H9 (cell line): Measurements from ENCODE around the gene PREP. TPM values are rescaled to one million over a fixed set of nuclear protein-coding genes. Genes with fewer than 3 reads are reported as not detected.
A peak's percentile ranks its signal among the peaks of the same experiment; 100 is the strongest.

Experiments
- DNase-seq: peaks from one replicate; pipeline ENCODE4 v3.0.0-alpha.2; 2017
- H2AFZ ChIP-seq: one replicate; pipeline ENCODE4 v1.6.1; 2013; ENCODE audit warnings: mild to moderate bottlenecking, low read length, control low read depth, moderate library complexity
- H2AK5ac ChIP-seq: 2 replicates; pipeline ENCODE4 v1.6.1; 2013; ENCODE audit warnings: low read length, control low read depth, mixed read lengths; ENCODE audit not compliant: insufficient read length
- H2BK120ac ChIP-seq: one replicate; pipeline ENCODE4 v1.6.1; 2013; ENCODE audit warnings: low read depth, mild to moderate bottlenecking, low read length, control low read depth, inconsistent platforms; ENCODE audit not compliant: poor library complexity, severe bottlenecking
- H2BK12ac ChIP-seq: 2 replicates; pipeline ENCODE4 v1.6.1; 2013; ENCODE audit warnings: low read length, control low read depth, mixed read lengths, low read depth; ENCODE audit not compliant: insufficient read length
- H2BK15ac ChIP-seq: 2 replicates; pipeline ENCODE4 v1.6.1; 2013; ENCODE audit warnings: low read depth, low read length, control low read depth
- H2BK20ac ChIP-seq: one replicate; pipeline ENCODE4 v1.6.1; 2013; ENCODE audit warnings: low read depth, mild to moderate bottlenecking, low read length, control low read depth, inconsistent platforms; ENCODE audit not compliant: poor library complexity, severe bottlenecking
- H2BK5ac ChIP-seq: 2 replicates; pipeline ENCODE4 v1.6.1; 2013; ENCODE audit warnings: low read length, control low read depth, mixed read lengths; ENCODE audit not compliant: insufficient read length
- H3K14ac ChIP-seq: 2 replicates; pipeline ENCODE4 v1.6.1; 2013; ENCODE audit warnings: low read length, control low read depth; ENCODE audit not compliant: insufficient read depth
- H3K18ac ChIP-seq: 2 replicates; pipeline ENCODE4 v1.6.1; 2013; ENCODE audit warnings: low read depth, mild to moderate bottlenecking, mixed read lengths, low read length, control low read depth; ENCODE audit not compliant: insufficient read length
- H3K23ac ChIP-seq: 2 replicates; pipeline ENCODE4 v1.6.1; 2013; ENCODE audit warnings: low read length, control low read depth, mixed read lengths, low read depth; ENCODE audit not compliant: insufficient read length
- H3K23me2 ChIP-seq: 2 replicates; pipeline ENCODE4 v1.6.1; 2013; ENCODE audit warnings: low read depth, mild to moderate bottlenecking, mixed read lengths, low read length, control low read depth; ENCODE audit not compliant: insufficient read length, poor library complexity, severe bottlenecking
- H3K27ac ChIP-seq: 2 replicates; pipeline ENCODE4 v1.5.1; 2013; ENCODE audit warnings: low read length, control low read depth, mixed read lengths, low read depth; ENCODE audit not compliant: insufficient read length
- H3K27me3 ChIP-seq: 2 replicates; pipeline ENCODE4 v1.6.1; 2013; ENCODE audit warnings: low read length, control low read depth, inconsistent platforms; ENCODE audit not compliant: insufficient read depth
- H3K4ac ChIP-seq: 2 replicates; pipeline ENCODE4 v1.6.1; 2013; ENCODE audit warnings: low read depth, mild to moderate bottlenecking, control low read depth, inconsistent platforms, low read length, moderate library complexity
- H3K4me1 ChIP-seq: 2 replicates; pipeline ENCODE4 v1.6.1; 2013; ENCODE audit warnings: low read length, control low read depth, inconsistent platforms; ENCODE audit not compliant: insufficient read depth
- H3K4me2 ChIP-seq: 2 replicates; pipeline ENCODE4 v1.6.1; 2013; ENCODE audit warnings: low read length, control low read depth, mixed read lengths; ENCODE audit not compliant: insufficient read length, insufficient read depth
- H3K56ac ChIP-seq: 2 replicates; pipeline ENCODE4 v1.6.1; 2013; ENCODE audit warnings: low read depth, mild to moderate bottlenecking, mixed read lengths, low read length, control low read depth; ENCODE audit not compliant: insufficient read length
- H3K79me1 ChIP-seq: 2 replicates; pipeline ENCODE4 v1.6.1; 2013; ENCODE audit warnings: low read depth, mild to moderate bottlenecking, moderate library complexity, low read length, control low read depth, inconsistent platforms; ENCODE audit not compliant: insufficient read depth, poor library complexity, severe bottlenecking
- H3K79me2 ChIP-seq: 2 replicates; pipeline ENCODE4 v1.6.1; 2013; ENCODE audit warnings: low read length, control low read depth, inconsistent platforms; ENCODE audit not compliant: insufficient read depth
- H3K9ac ChIP-seq: 2 replicates; pipeline ENCODE4 v1.6.1; 2013; ENCODE audit warnings: low read length, control low read depth, mixed read lengths; ENCODE audit not compliant: insufficient read length; ENCODE audit errors: extremely low read depth
- H3K9me3 ChIP-seq: one replicate; pipeline ENCODE4 v1.6.1; 2013; ENCODE audit warnings: low read depth, low read length, inconsistent platforms; ENCODE audit not compliant: control insufficient read depth
- H3T11ph ChIP-seq: one replicate; pipeline ENCODE4 v1.6.1; 2013; ENCODE audit warnings: mild to moderate bottlenecking, low read length, control low read depth, inconsistent platforms
- H4K20me1 ChIP-seq: one replicate; pipeline ENCODE4 v1.6.1; 2013; ENCODE audit not compliant: control insufficient read depth, insufficient read length, insufficient read depth
- H4K5ac ChIP-seq: 2 replicates; pipeline ENCODE4 v1.6.1; 2013; ENCODE audit warnings: low read depth, mild to moderate bottlenecking, mixed read lengths, low read length, control low read depth; ENCODE audit not compliant: insufficient read length
- H4K8ac ChIP-seq: replicated peaks from 2 replicates; pipeline ENCODE4 v1.6.1; 2013; ENCODE audit warnings: low read length, control low read depth, mixed read lengths, low read depth; ENCODE audit not compliant: insufficient read length
- H4K91ac ChIP-seq: 2 replicates; pipeline ENCODE4 v1.6.1; 2013; ENCODE audit warnings: low read depth, mild to moderate bottlenecking, moderate library complexity, mixed read lengths, low read length, control low read depth; ENCODE audit not compliant: insufficient read length
- H3K27ac Mint-ChIP-seq, 3 experiments: 2 replicates in 2 of 3; 3 replicates in 1 of 3; pipeline ENCODE4 v1.8.0; 2020 to 2021; ENCODE audit warnings: mixed read lengths in 3 of 3, mild to moderate bottlenecking in 1 of 3, moderate library complexity in 1 of 3
- H3K27me3 Mint-ChIP-seq: 2 replicates; pipeline ENCODE4 v1.8.0; 2021; ENCODE audit warnings: low read depth, mild to moderate bottlenecking, moderate library complexity, mixed read lengths
- H3K36me3 Mint-ChIP-seq, 3 experiments: 2 replicates in 2 of 3; 3 replicates in 1 of 3; pipeline ENCODE4 v1.8.0; 2020 to 2021; ENCODE audit warnings: low read depth in 3 of 3, mixed read lengths in 3 of 3; ENCODE audit not compliant: insufficient read depth in 1 of 3
- H3K4me1 Mint-ChIP-seq, 2 experiments: 2 replicates each; pipeline ENCODE4 v1.8.0; 2020; ENCODE audit warnings: mixed read lengths in 2 of 2
- H3K4me3 Mint-ChIP-seq, 2 experiments: 2 replicates in 1 of 2; 3 replicates in 1 of 2; pipeline ENCODE4 v1.8.0; 2020 to 2021; ENCODE audit warnings: mild to moderate bottlenecking in 2 of 2, mixed read lengths in 2 of 2, moderate library complexity in 1 of 2
- H3K9me3 Mint-ChIP-seq, 2 experiments: 2 replicates in 1 of 2; 3 replicates in 1 of 2; pipeline ENCODE4 v1.8.0; 2020; ENCODE audit warnings: mild to moderate bottlenecking in 2 of 2, mixed read lengths in 2 of 2, moderate library complexity in 1 of 2
- CTCF ChIP-seq: fragments of 200-600 bp; sonication (generic); conservative IDR thresholded peaks from 3 replicates; pipeline ENCODE4 v1.8.0; 2021; ENCODE audit warnings: antibody characterized with exemption, mild to moderate bottlenecking
- WGBS: extraction: QIAGEN DNeasy Blood & Tissue Kit; methylation state at CpG from one replicate; pipeline ENCODE4 v1.1.7; 2013; ENCODE audit warnings: missing lambda C conversion rate, low lambda C conversion rate, mixed read lengths; ENCODE audit not compliant: insufficient read length; ENCODE audit errors: extremely low coverage; 5-methylcytosine and 5-hydroxymethylcytosine counted together
- total RNA-seq: library from RNA; stranded (reverse); gene quantifications from 2 replicates; pipeline ENCODE4 v1.2.1, GENCODE V29; 2021

PREP gene
- total RNA-seq, 1 experiment from 2014 or later = 54.0 TPM

DNA sequence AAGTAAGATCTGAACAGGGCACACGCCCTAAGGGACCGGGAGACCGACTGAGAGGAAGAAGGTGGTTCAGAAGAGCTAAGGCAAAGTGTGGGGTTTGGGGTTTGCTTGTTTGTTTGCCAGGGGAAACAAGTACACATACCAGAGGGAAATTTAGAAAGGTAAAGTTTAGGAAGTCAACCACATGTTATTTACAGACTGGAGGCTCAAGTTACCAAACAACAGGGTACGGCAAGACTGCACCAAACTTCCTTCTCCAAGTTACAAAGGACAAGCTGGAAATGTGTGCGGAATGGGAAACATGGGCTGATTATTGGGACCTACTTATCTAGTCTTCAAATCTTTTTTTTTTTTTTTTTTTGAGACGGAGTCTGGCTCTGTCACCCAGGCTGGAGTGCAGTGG is 11.2 kb downstream of the PREP start:
- no peaks in the 10 kb centered on the region for H3K9me3 Mint-ChIP-seq
- H2BK5ac ChIP-seq = no peak overlapping the region
- no peak overlapping the region for H3K23ac ChIP-seq
- H3K27ac Mint-ChIP-seq = peak overlapping the region in 1 of 3 experiments; percentile 1; a peak in 1 of 7 replicates
- DNase-seq = no peak
- H2BK15ac ChIP-seq = no peak overlapping the region
- H2BK20ac ChIP-seq = no peak overlapping the region
- H3K27ac ChIP-seq = no peak overlapping the region
- H3K4me3 Mint-ChIP-seq = no peak overlapping the region
- H2AFZ ChIP-seq = no peak overlapping the region
- no peak overlapping the region for H2BK12ac ChIP-seq
- no peak overlapping the region for H3K9ac ChIP-seq
- no peak overlapping the region for H4K5ac ChIP-seq
- peaks cover 16 to 32% (median 31%) of the 10 kb centered on the region in 3 experiments; a peak in 6 of 7 replicates for H3K36me3 Mint-ChIP-seq
- no peaks in the 10 kb centered on the region for H3K27me3 ChIP-seq
- no peak overlapping the region for H2AK5ac ChIP-seq
- H3K9me3 ChIP-seq = no peaks in the 10 kb centered on the region
- H3K18ac ChIP-seq = no peak overlapping the region
- no peak overlapping the region for H3T11ph ChIP-seq
- H3K23me2 ChIP-seq = no peaks in the 10 kb centered on the region
- H4K91ac ChIP-seq = no peak overlapping the region
- no peak overlapping the region for H4K8ac ChIP-seq
- H3K14ac ChIP-seq = no peak overlapping the region
- peaks cover 4% of the 10 kb centered on the region in 2 experiments for H3K4me1 Mint-ChIP-seq
- no peak overlapping the region for H3K4me2 ChIP-seq
- no peaks in the 10 kb centered on the region for H3K79me2 ChIP-seq
- no peak overlapping the region for H2BK120ac ChIP-seq
- no peak overlapping the region for H3K56ac ChIP-seq
- no peaks in the 10 kb centered on the region for H3K4me1 ChIP-seq
- no peaks in the 10 kb centered on the region for H4K20me1 ChIP-seq
- H3K79me1 ChIP-seq = no peaks in the 10 kb centered on the region
- no peak overlapping the region for H3K4ac ChIP-seq
- no peaks in the 10 kb centered on the region for H3K27me3 Mint-ChIP-seq
- WGBS = no CpG with 5 or more reads among the region's 6 CpGs
- no peak for TF ChIP-seq CTCF
